CD4-positive, CD25-positive, alpha-beta regulatory T cell (primary cell): ENCODE measurements around the gene SDK1. TPM values are rescaled to one million over a fixed set of nuclear protein-coding genes. Genes with fewer than 3 reads are reported as not detected.

Source experiments
- ATAC-seq, 2 donors: fragments of 150-1000 bp; cut with Tn5 transposase; one replicate each; pipeline ENCODE4 v1.10.0; 2021; ENCODE audit warnings: low read depth in 2 of 2, moderate number of reproducible peaks in 2 of 2, moderate library complexity in 1 of 2
- DNase-seq, 3 donors: peaks; one replicate each; pipeline versions ENCODE4 v3.0.0 to v3.0.0-alpha.2; 2012 to 2022; ENCODE audit warnings: mixed read lengths in 1 of 3
- H3K27ac ChIP-seq: one replicate; pipeline ENCODE4 v1.7.0; 2013; ENCODE audit warnings: mild to moderate bottlenecking, low read length; ENCODE audit not compliant: insufficient read depth, poor library complexity, severe bottlenecking
- H3K27me3 ChIP-seq: one replicate; pipeline ENCODE4 v1.7.0; 2013; ENCODE audit warnings: low read length; ENCODE audit not compliant: control insufficient read depth, insufficient read depth
- H3K36me3 ChIP-seq: one replicate; pipeline ENCODE4 v1.7.0; 2013; ENCODE audit warnings: mild to moderate bottlenecking, low read length, moderate library complexity; ENCODE audit not compliant: control insufficient read depth, insufficient read depth
- H3K4me1 ChIP-seq: 2 replicates; pipeline ENCODE4 v1.7.0; 2013; ENCODE audit warnings: mild to moderate bottlenecking, low read length; ENCODE audit not compliant: insufficient read depth, control insufficient read depth, poor library complexity, severe bottlenecking
- H3K4me3 ChIP-seq: one replicate; pipeline ENCODE4 v1.7.0; 2013; ENCODE audit warnings: low read depth, mild to moderate bottlenecking, low read length, moderate library complexity
- H3K9me3 ChIP-seq, 2 experiments: 1 replicate in 1 of 2; 2 replicates in 1 of 2; pipeline ENCODE4 v1.7.0; 2013; ENCODE audit warnings: low read length in 2 of 2, mild to moderate bottlenecking in 1 of 2, moderate library complexity in 1 of 2; ENCODE audit not compliant: control insufficient read depth in 2 of 2
- H3K27ac Mint-ChIP-seq, 3 donors: one replicate each; pipeline ENCODE4 v1.8.0; 2020 to 2022; ENCODE audit warnings: mild to moderate bottlenecking in 3 of 3, mixed read lengths in 3 of 3, moderate library complexity in 2 of 3
- H3K27me3 Mint-ChIP-seq: one replicate; pipeline ENCODE4 v1.8.0; 2022; ENCODE audit warnings: mild to moderate bottlenecking, mixed read lengths
- H3K36me3 Mint-ChIP-seq: one replicate; pipeline ENCODE4 v1.8.0; 2020; ENCODE audit warnings: mixed read lengths
- H3K4me1 Mint-ChIP-seq, 4 donors: one replicate each; pipeline ENCODE4 v1.8.0; 2020 to 2022; ENCODE audit warnings: mixed read lengths in 4 of 4, mild to moderate bottlenecking in 1 of 4
- H3K4me3 Mint-ChIP-seq, 4 donors: one replicate each; pipeline ENCODE4 v1.8.0; 2020 to 2022; ENCODE audit warnings: mild to moderate bottlenecking in 4 of 4, mixed read lengths in 4 of 4, moderate library complexity in 3 of 4
- H3K9me3 Mint-ChIP-seq, 7 donors: one replicate each; pipeline ENCODE4 v1.8.0; 2020 to 2022; ENCODE audit warnings: mixed read lengths in 7 of 7, mild to moderate bottlenecking in 3 of 7, moderate library complexity in 2 of 7
- polyA plus RNA-seq, 4 donors: library from polyadenylated mRNA; unstranded; fragments of 300-500 nt; fragmentation: Illumina TruSeq; gene quantifications; one replicate each; pipeline ENCODE4 v1.2.3, GENCODE V29; 2021
- total RNA-seq: library from RNA; stranded (reverse); gene quantifications from one replicate; pipeline ENCODE4 v1.2.3, GENCODE V29; 2022

Gene SDK1
- total and polyA plus RNA-seq, 5 donors from 2014 or later, result 0.47 TPM; not detected in 4

- Mint-ChIP-seq H3K27ac (no peak overlapping the region), H3K9me3 (peaks cover 0 to 21% (median 6%) of the 10 kb centered on the region in 7 donors), H3K36me3 (no peaks in the 10 kb centered on the region), H3K4me3 (no peak overlapping the region), H3K27me3 (peaks cover 22% of the 10 kb centered on the region), H3K4me1 (peaks cover 0 to 2% (median 0%) of the 10 kb centered on the region in 4 donors)
- no peaks in the 10 kb centered on the region for H3K36me3 ChIP-seq
- H3K4me3 ChIP-seq, result no peak overlapping the region
- H3K4me1 ChIP-seq, result no peaks in the 10 kb centered on the region
- DNase-seq (no peak), ATAC-seq (no peak)
- H3K9me3 ChIP-seq, result peaks cover 0 to 3% of the 10 kb centered on the region in 2 experiments
- H3K27me3 ChIP-seq, result no peaks in the 10 kb centered on the region
- H3K27ac ChIP-seq, result no peak overlapping the region
Observed at GRCh38 chr7:4056552-4057288, 755.7 kb downstream of the SDK1 start.

GRCh38 chr7:4057289-4057616 lies 756.2 kb downstream of the SDK1 start:
- Mint-ChIP-seq H3K4me3 (no peak overlapping the region), H3K4me1 (peaks cover 0 to 2% (median 0%) of the 10 kb centered on the region in 4 donors), H3K27ac (no peak overlapping the region), H3K36me3 (no peaks in the 10 kb centered on the region), H3K9me3 (peaks cover 0 to 21% (median 6%) of the 10 kb centered on the region in 7 donors), H3K27me3 (peaks cover 22% of the 10 kb centered on the region)
- DNase-seq (no peak), ATAC-seq (no peak)
- Histone ChIP-seq H3K27ac (no peak overlapping the region), H3K27me3 (no peaks in the 10 kb centered on the region), H3K4me3 (no peak overlapping the region), H3K4me1 (no peaks in the 10 kb centered on the region), H3K36me3 (no peaks in the 10 kb centered on the region), H3K9me3 (peaks cover 0 to 3% of the 10 kb centered on the region in 2 experiments)

- ATAC-seq (no peak), DNase-seq (no peak)
- Histone ChIP-seq H3K9me3 (peaks cover 0 to 3% of the 10 kb centered on the region in 2 experiments), H3K27ac (no peak overlapping the region), H3K36me3 (no peaks in the 10 kb centered on the region), H3K4me3 (no peak overlapping the region), H3K4me1 (no peaks in the 10 kb centered on the region), H3K27me3 (no peaks in the 10 kb centered on the region)
- H3K4me1 Mint-ChIP-seq, result peaks cover 0 to 2% (median 0%) of the 10 kb centered on the region in 4 donors
- peaks cover 0 to 21% (median 6%) of the 10 kb centered on the region in 7 donors for H3K9me3 Mint-ChIP-seq
- H3K36me3 Mint-ChIP-seq, result no peaks in the 10 kb centered on the region
- H3K4me3 Mint-ChIP-seq, result no peak overlapping the region
- peaks cover 22% of the 10 kb centered on the region for H3K27me3 Mint-ChIP-seq
- no peak overlapping the region for H3K27ac Mint-ChIP-seq
Observed at GRCh38 chr7:4058158-4058557, 757.1 kb downstream of the SDK1 start.

GRCh38 chr7:4065190-4065589 lies 764.1 kb downstream of the SDK1 start:
- H3K4me1 Mint-ChIP-seq, result peaks cover 0 to 9% (median 2%) of the 10 kb centered on the region in 4 donors
- Histone ChIP-seq H3K4me3 (no peak overlapping the region), H3K9me3 (no peaks in the 10 kb centered on the region), H3K4me1 (no peaks in the 10 kb centered on the region), H3K27ac (no peak overlapping the region), H3K27me3 (no peaks in the 10 kb centered on the region), H3K36me3 (no peaks in the 10 kb centered on the region)
- peak overlapping the region in 2 of 3 donors; percentile 59 to 63 for H3K27ac Mint-ChIP-seq
- ATAC-seq (no peak), DNase-seq (no peak)
- no peaks in the 10 kb centered on the region for H3K36me3 Mint-ChIP-seq
- peaks cover 0 to 3% (median 0%) of the 10 kb centered on the region in 7 donors for H3K9me3 Mint-ChIP-seq
- H3K27me3 Mint-ChIP-seq, result no peaks in the 10 kb centered on the region
- no peak overlapping the region for H3K4me3 Mint-ChIP-seq

GRCh38 chr7:4066206-4066605 lies 765.2 kb downstream of the SDK1 start:
- Histone ChIP-seq H3K4me3 (no peak overlapping the region), H3K4me1 (no peaks in the 10 kb centered on the region), H3K9me3 (no peaks in the 10 kb centered on the region), H3K36me3 (no peaks in the 10 kb centered on the region), H3K27me3 (no peaks in the 10 kb centered on the region), H3K27ac (no peak overlapping the region)
- Mint-ChIP-seq H3K9me3 (peaks cover 0 to 1% (median 0%) of the 10 kb centered on the region in 7 donors), H3K27me3 (no peaks in the 10 kb centered on the region), H3K4me3 (no peak overlapping the region), H3K27ac (no peak overlapping the region), H3K4me1 (peaks cover 0 to 9% (median 2%) of the 10 kb centered on the region in 4 donors), H3K36me3 (no peaks in the 10 kb centered on the region)
- DNase-seq (no peak), ATAC-seq (no peak)

- H3K4me3 Mint-ChIP-seq, result no peak overlapping the region
- H3K9me3 Mint-ChIP-seq, result peaks cover 0 to 1% (median 0%) of the 10 kb centered on the region in 7 donors
- H3K4me1 ChIP-seq, result no peaks in the 10 kb centered on the region
- H3K4me1 Mint-ChIP-seq, result peaks cover 0 to 9% (median 2%) of the 10 kb centered on the region in 4 donors
- no peaks in the 10 kb centered on the region for H3K27me3 ChIP-seq
- DNase-seq (no peak), ATAC-seq (no peak)
- no peaks in the 10 kb centered on the region for H3K36me3 ChIP-seq
- no peak overlapping the region for H3K27ac ChIP-seq
- H3K9me3 ChIP-seq, result no peaks in the 10 kb centered on the region
- no peak overlapping the region for H3K4me3 ChIP-seq
- H3K27ac Mint-ChIP-seq, result no peak overlapping the region
- no peaks in the 10 kb centered on the region for H3K36me3 Mint-ChIP-seq
- H3K27me3 Mint-ChIP-seq, result no peaks in the 10 kb centered on the region
Observed at GRCh38 chr7:4066626-4067475, 765.8 kb downstream of the SDK1 start.

- Histone ChIP-seq H3K9me3 (no peaks in the 10 kb centered on the region), H3K36me3 (no peaks in the 10 kb centered on the region), H3K27ac (no peak overlapping the region), H3K4me3 (no peak overlapping the region), H3K27me3 (no peaks in the 10 kb centered on the region), H3K4me1 (no peaks in the 10 kb centered on the region)
- H3K4me1 Mint-ChIP-seq, result peaks cover 0 to 9% (median 2%) of the 10 kb centered on the region in 4 donors
- peaks cover 0 to 1% (median 0%) of the 10 kb centered on the region in 7 donors for H3K9me3 Mint-ChIP-seq
- no peak overlapping the region for H3K27ac Mint-ChIP-seq
- H3K27me3 Mint-ChIP-seq, result no peaks in the 10 kb centered on the region
- no peak for DNase-seq
- no peak overlapping the region for H3K4me3 Mint-ChIP-seq
- no peaks in the 10 kb centered on the region for H3K36me3 Mint-ChIP-seq
- ATAC-seq, result no peak
Observed at GRCh38 chr7:4067476-4067760, 766.4 kb downstream of the SDK1 start.
